BJ (cell line): ENCODE measurements around the gene POTEF. TPM values are rescaled to one million over a fixed set of nuclear protein-coding genes. Genes with fewer than 3 reads are reported as not detected.
"Not testable (repeated sequence)": the region's sequence is repeated elsewhere in the genome, so short reads cannot be mapped to it uniquely, and the experiment has no call there.

ENCODE experiments used
- CTCF ChIA-PET: fragments of 350-600 bp; formaldehyde crosslinking; extraction: SDS; loops from one replicate; lab custom pipeline; 2021; ENCODE audit warnings: antibody characterized with exemption, inconsistent platforms; lab: Yijun Ruan, JAX
- POLR2A ChIA-PET: fragments of 300-600 bp; sonication (Branson Sonifier 250); formaldehyde crosslinking; extraction: SDS; loops from one replicate; lab custom pipeline; 2021; ENCODE audit warnings: antibody characterized with exemption; lab: Charles Lee
- DNase-seq: peaks from one replicate; pipeline ENCODE4 v3.0.0-alpha.2; 2011; ENCODE audit warnings: low read depth
- H3K27me3 ChIP-seq: 2 replicates; pipeline ENCODE4 v1.6.0; 2011; ENCODE audit warnings: low read length; ENCODE audit not compliant: control insufficient read depth, insufficient read depth
- H3K36me3 ChIP-seq: 2 replicates; pipeline ENCODE4 v1.5.1; 2011; ENCODE audit warnings: low read length; ENCODE audit not compliant: control insufficient read depth, insufficient read depth
- H3K4me3 ChIP-seq: 2 replicates; pipeline ENCODE4 v1.5.1; 2011; ENCODE audit warnings: low read depth, mild to moderate bottlenecking, control low read depth, low read length
- polyA plus RNA-seq: library from polyadenylated mRNA; depleted of rRNA; stranded (reverse); fragments of >200 nt; gene quantifications from 2 replicates; pipeline ENCODE4 v1.2.3, GENCODE V29; 2011
- TF ChIP-seq, protein P1 (sequence below): IDR thresholded peaks from 2 replicates; pipeline ENCODE4 v1.5.1; 2011; ENCODE audit warnings: low read depth, mild to moderate bottlenecking, control low read depth, inconsistent platforms, low read length, moderate library complexity; ENCODE audit not compliant: insufficient read depth

Gene POTEF
- polyA plus RNA-seq, 1 experiment, result not detected

DNA sequence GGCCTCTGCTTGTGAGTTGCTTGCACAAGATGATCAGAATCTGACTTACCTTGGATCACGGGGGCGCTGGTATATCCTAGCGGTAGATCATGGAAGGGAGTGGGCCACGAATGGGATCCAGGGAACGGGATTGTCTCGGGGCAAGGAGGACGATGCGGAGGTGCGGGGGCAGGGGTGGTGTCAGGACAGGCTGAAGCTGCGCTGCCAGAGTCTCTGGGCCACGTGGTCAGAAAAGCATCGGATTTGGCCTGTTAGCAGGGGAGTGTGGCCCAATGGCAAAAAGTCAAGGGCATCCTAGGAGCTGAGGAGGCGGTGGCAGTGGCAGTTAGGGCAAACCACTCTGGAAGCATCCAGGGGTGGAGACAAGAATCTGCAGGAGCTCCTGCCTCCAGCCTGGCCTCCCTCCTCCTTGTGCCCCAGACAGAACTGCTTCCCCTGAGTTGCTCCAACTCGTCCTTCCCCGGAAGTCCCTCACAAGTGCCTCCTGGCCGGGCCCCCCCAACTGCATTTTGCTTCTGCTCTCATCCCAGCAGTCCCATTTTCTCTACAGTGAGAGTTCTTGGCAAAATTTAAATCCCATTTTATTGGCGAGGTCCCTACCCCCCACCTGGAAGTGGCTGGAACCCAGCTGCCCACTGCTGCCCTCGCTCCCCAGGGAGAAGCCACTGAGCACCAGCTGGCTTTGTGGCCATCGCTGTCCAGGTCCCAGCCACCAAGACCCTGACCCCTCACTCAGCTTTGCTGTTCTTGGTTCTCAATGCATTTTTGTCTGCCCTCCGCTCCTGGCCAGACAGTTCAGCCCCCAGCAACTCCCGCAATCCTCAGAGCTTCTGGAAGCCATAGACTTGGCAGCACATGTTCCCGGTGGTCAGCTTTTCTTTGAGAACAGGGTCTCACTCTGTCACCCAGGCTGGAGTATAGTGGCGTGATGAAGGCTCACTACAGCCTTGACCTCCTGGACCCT lies 21.4 kb upstream of the POTEF start:
- DNase-seq, result no peak
- H3K27me3 ChIP-seq, result no peaks in the 10 kb centered on the region
- POLR2A ChIA-PET, result no interaction called here
- TF ChIP-seq, protein P1, sequence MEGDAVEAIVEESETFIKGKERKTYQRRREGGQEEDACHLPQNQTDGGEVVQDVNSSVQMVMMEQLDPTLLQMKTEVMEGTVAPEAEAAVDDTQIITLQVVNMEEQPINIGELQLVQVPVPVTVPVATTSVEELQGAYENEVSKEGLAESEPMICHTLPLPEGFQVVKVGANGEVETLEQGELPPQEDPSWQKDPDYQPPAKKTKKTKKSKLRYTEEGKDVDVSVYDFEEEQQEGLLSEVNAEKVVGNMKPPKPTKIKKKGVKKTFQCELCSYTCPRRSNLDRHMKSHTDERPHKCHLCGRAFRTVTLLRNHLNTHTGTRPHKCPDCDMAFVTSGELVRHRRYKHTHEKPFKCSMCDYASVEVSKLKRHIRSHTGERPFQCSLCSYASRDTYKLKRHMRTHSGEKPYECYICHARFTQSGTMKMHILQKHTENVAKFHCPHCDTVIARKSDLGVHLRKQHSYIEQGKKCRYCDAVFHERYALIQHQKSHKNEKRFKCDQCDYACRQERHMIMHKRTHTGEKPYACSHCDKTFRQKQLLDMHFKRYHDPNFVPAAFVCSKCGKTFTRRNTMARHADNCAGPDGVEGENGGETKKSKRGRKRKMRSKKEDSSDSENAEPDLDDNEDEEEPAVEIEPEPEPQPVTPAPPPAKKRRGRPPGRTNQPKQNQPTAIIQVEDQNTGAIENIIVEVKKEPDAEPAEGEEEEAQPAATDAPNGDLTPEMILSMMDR, result no peak
- H3K4me3 ChIP-seq, result no peak overlapping the region
- CTCF ChIA-PET, result no interaction called here
- peaks cover 6% of the 10 kb centered on the region for H3K36me3 ChIP-seq

DNA sequence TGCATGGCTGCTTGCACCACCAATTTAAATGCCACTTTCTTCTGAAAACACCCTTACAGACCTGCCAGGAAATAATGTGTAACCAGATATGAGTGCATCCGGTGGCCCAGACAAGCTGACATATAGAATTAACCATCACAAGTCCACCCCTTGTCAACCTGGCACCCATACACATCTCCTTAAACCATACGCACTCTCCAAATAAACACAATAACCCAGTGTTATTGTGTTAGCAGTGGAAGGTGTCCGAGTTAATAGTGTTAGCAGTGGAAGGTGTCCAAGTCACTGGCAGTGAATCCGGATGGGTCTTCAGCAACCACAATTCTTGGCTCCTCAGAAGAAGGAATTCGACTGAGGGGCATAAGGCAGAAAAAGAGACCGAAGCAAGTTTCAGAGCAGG lies 19.5 kb upstream of the POTEF start:
- DNase-seq, H3K36me3 ChIP-seq, H3K4me3 ChIP-seq, POLR2A ChIA-PET, CTCF ChIA-PET, H3K27me3 ChIP-seq: not testable (repeated sequence)

DNA sequence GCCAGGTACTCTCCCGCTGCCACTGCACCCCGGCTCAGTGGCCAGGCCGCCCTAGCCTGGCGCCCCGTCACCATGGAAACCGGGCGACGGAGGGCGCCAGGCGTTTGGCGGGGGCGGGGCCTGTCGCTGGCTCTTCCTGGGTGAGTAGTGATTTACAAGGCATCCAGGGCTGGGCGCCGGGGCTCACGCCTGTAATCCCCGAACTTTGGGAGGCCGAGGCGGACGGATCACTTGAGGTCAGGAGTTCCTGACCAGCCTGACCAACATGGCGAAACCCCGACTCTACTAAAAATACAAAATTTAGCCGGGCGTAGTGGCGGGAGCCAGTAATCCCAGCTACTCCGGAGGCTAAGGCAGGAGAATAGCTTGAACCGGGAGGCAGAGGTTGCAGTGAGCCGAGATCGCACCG lies 16.0 kb upstream of the POTEF start, which contains the start of gene CCDC74B:
TSS of gene CCDC74B (minus strand) at position 107 of the 409 bp plus-strand sequence. CDS start 116 bp downstream, outside the sequence.
- DNase-seq, CTCF ChIA-PET, POLR2A ChIA-PET: not testable (repeated sequence)

DNA sequence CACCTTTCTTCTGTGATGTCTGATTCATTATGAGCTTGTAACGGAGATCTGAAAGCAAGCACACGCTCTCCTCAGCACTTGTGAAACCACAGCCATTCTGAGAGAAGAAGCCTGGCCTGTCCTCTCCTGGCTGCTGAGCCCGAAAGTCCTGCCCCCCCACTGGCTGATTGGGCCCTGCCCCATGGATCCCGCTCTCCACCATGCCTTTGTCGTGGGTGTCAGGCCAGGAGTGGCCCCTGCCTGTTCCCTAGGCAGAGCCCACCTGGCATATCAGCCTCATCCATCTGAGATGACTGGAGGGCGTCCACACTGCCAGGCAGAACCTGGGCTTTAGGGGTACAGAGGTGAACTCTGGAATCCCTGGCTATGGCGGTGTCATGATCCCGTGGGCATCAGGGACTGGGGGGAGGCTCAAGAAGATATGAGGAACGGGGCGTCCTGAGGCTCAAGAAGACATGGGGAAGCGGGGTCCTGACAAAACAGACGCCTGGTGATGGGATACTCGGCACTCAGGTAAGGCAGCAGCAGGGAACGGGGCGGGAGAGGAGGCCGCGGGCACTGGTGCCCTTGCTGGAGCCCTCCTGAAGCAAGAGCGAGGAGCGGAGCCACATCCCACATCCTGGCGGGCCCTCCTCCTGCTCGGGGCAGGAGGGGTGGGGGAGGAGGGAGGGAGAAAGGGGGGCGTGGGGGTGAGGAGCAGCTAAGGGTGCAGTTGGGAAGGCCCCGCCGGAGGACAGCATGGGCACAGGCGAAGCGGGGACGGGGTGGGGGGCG lies 14.4 kb upstream of the POTEF start:
- H3K36me3 ChIP-seq, H3K27me3 ChIP-seq, POLR2A ChIA-PET, CTCF ChIA-PET, DNase-seq: not testable (repeated sequence)
- H3K4me3 ChIP-seq, result peak overlapping the region; percentile 19; the same call in 1 of the 2 replicates

More for the DNA sequence above, 16.0 kb upstream of the POTEF start, which contains the start of gene CCDC74B:
- H3K36me3 ChIP-seq, H3K27me3 ChIP-seq: not testable (repeated sequence)
- H3K4me3 ChIP-seq, result peak within 1 kb of the TSS; percentile 35

DNA sequence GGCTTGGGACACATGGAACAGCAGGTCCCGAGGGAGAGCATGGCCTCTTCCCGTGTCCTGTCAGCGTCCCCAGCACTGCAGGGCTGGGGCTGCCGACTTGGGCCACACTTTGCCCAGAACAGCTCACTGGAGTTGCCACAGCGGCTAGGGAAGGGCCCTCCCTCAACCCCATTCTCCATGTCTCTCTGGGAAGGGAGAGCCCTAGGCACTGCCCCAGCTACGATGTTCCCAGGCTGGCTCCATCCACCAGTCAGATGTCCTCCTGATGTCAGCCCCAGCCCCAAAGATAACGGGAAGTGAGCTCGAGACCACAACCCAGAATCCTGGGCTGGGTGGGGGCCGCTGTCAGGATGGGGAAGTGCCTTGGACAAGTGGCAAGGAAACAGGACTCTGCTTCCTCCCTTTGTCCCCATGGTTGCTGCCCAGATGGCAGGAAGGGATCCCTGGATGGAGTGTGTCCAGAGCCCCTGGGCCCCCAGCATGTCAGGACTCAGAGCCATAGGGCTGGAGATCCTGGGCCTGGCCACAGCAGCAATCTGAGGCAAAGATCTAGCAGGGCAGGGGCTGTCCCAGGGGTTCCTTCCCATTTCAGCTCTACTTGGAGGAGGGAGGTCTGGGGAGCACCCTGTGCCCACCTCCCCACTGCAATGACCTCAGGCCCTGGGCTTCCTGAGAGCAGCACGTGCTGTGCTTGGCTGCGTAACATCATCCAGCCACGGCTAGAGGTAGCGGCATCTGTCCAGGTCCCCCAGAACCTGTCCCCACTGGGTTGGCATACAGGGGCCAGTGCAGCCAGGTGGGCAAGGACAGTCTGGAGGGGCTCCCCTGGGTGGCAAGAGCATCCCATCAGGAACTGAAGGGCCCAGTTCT lies 13.6 kb upstream of the POTEF start:
- H3K36me3 ChIP-seq, H3K27me3 ChIP-seq, H3K4me3 ChIP-seq, DNase-seq, CTCF ChIA-PET, POLR2A ChIA-PET: not testable (repeated sequence)

DNA sequence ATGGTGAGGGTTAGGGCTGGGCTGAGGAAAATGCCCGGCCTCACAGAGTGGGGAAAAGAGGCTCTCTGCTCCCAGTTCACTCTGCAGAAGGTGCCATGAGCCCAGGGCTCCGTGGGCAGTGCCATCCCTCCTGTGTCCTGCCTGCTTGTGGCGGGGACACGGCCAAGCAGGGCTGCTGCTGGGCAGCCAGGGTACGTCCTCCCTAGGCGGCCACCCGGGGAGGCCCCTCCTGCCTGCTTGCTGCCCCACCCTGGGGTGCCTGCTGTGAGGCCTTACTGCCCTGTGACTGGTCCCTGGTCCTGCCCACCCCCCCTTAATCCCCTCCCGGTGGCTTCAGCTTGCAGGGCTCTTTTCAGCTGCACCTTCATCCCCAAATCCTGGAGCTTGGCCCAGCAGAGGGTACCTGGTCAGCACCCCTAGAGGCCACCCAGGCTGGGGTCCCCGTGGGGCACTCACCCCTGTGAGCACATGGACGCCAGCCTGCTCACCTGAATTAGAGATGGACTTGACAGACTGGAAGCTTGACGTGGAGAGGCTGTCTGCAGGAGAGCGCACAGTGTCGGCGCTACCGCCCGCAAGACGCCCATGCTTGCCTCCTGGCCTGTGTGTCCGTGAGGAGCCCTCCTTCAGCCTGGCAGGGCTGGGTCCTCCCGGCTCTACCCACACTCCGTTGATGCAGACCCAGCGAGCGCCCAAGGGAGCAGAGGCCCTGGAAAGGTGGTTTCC lies 12.8 kb upstream of the POTEF start:
- DNase-seq, H3K27me3 ChIP-seq, POLR2A ChIA-PET, H3K36me3 ChIP-seq, CTCF ChIA-PET, H3K4me3 ChIP-seq: not testable (repeated sequence)

DNA sequence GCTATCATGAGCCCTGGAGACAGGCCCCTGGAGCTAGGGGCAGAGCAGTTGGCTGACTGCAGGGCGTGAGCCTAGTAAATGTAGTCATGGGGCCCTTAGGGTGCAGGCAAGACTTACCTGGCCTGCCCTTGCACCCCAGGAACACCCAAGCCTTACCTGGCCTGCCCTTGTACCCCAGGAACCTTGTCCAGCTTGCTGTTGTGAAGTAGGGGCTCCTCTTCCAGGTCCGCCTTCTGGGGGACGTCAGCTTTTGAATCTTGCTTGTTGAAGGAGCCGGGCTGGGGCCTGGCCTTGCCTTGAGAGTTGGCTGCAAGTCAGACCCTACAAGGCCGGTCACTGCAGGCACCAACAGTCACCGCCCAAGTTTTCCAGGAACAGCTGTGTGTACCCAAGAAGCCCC lies 12.0 kb upstream of the POTEF start:
- H3K27me3 ChIP-seq, H3K4me3 ChIP-seq, CTCF ChIA-PET, H3K36me3 ChIP-seq, POLR2A ChIA-PET, DNase-seq: not testable (repeated sequence)

DNA sequence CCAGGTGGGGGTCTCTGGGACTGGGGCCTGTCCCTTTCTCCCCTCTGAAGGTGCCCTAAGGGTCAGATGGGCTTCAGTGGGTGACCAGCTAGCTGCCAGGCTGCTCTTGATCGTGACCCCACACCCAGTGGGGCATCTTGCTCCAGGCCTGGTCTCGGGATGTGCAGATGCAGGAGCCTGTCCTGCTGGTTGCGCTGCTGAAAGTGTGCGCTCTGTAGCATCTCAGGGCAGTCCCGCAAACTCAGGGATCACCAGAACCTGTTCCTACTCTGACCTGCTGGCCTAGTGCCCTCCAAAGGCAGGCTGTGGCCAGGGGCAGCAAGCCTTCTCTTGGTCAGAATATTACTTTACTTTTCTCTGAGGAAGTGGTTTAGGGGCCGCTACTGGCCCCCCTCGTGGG lies 11.5 kb upstream of the POTEF start:
- CTCF ChIA-PET, H3K27me3 ChIP-seq: not testable (repeated sequence)

DNA sequence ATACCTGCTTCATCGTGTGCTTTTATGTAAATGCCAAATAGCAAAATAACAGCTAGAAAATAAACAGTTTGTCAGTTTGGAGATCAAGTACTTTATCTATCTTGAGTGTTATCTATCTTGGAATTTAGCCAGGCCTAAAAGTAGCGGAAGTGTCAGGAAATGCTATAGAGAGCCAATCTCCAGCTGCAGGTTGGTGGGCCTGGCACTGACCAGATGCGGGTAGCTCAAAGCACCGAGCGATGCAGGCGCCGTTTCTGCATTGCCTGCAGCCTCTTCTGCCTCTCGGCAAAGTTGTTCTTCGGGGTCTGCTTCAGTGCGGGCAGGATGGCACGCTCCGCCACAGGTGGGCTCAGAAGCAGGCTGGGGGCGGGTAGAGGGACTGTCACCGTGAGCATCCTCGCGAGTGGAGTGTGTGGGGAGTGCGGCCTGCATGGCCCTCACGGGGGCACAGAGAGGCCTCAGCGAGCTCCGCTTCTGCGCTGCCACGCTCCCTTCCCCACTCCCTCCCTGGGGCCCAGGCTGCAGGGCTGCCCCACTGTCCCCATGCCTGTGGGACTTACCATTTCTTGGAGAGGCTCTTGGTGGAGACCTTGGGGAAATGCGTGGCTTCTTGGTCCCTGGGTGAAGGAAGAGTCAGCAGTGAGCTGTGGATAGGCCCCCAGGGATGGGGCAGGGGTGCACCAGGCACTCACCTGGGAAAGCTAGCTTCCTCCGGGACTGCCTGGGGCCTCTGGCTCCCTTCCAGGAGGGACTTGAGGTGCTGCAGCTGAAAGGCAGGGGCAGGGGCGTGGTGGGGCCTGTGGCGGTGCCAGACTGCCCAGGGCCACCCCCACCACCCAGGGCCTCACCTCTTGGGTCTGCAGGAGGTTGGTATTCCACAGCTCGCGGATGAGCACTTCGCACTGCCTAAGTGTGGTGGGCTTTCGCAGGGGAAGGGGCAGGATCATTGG lies 10.6 kb upstream of the POTEF start:
- H3K36me3 ChIP-seq, CTCF ChIA-PET, H3K27me3 ChIP-seq, DNase-seq, H3K4me3 ChIP-seq, POLR2A ChIA-PET: not testable (repeated sequence)

More for the DNA sequence above, 11.5 kb upstream of the POTEF start:
- H3K4me3 ChIP-seq, H3K36me3 ChIP-seq, POLR2A ChIA-PET, DNase-seq: not testable (repeated sequence)

DNA sequence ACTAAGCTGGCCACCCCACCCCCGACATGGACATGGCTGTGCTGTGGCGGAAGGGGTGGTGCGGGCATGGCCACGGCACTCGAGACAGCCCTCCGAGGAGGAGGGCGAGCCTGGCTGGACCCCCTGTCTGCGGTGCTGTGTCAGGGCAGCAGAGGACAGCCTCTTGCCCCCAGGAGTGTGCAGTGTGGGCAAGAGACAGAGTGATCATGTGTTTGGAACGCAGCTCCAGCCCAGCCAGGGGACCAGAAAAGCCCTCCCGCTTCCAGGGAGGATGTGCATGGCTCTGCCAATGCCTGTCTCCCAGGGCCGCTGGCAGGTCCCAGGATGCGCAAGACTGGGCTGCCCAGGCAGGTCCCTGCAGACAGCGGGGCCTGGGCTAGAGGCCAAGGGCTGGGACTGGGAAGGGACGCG lies 9.8 kb upstream of the POTEF start:
- H3K36me3 ChIP-seq, POLR2A ChIA-PET, H3K27me3 ChIP-seq, DNase-seq, H3K4me3 ChIP-seq, CTCF ChIA-PET: not testable (repeated sequence)
